Tibial artery (tissue), 4 donors: ENCODE measurements around the gene FASLG.

Source experiments
- DNase-seq, 2 donors: peaks; one replicate each; pipeline ENCODE4 v3.0.0-alpha.2; 2019
- H3K27ac ChIP-seq, 2 donors: fragments of 200-600 bp; sonication (generic) in 1 of 2; 1 replicate in 1 of 2; 2 replicates in 1 of 2; pipeline ENCODE4 v1.5.1; 2018 to 2019; ENCODE audit warnings: mild to moderate bottlenecking in 1 of 2
- H3K27me3 ChIP-seq, 2 donors: fragments of 200-600 bp; sonication (generic) in 1 of 2; one replicate each; pipeline versions ENCODE4 v1.5.1 to v1.6.0; 2016 to 2019
- H3K36me3 ChIP-seq, 3 donors: fragments of 200-600 bp; sonication (generic) in 2 of 3; one replicate each; pipeline ENCODE4 v1.5.1; 2016 to 2019; ENCODE audit warnings: mild to moderate bottlenecking in 2 of 3
- H3K4me1 ChIP-seq, 4 donors: fragments of 200-600 bp; sonication (generic) in 2 of 4; 1 replicate in 3 of 4; 2 replicates in 1 of 4; pipeline ENCODE4 v1.5.1; 2016 to 2019
- H3K4me3 ChIP-seq, 2 donors: fragments of 200-600 bp; sonication (generic) in 1 of 2; 1 replicate in 1 of 2; 2 replicates in 1 of 2; pipeline ENCODE4 v1.5.1; 2018 to 2019; ENCODE audit warnings: mild to moderate bottlenecking in 2 of 2
- H3K9me3 ChIP-seq, 3 donors: fragments of 200-600 bp; sonication (generic) in 1 of 3; one replicate each; pipeline ENCODE4 v1.5.1; 2016 to 2019
- intact Hi-C: fragments of 100-400 bp; cut with DNase I; formaldehyde crosslinking; loops from one replicate; pipeline ENCODE4 v1.15.0; 2023; ENCODE audit warnings: low total_unique reads
- TF ChIP-seq, protein P1 (sequence below), 2 experiments: fragments of 200-600 bp in 1 of 2; fragments of 450-650 bp in 1 of 2; IDR thresholded peaks; one replicate each; pipeline ENCODE4 v1.5.1; 2017 to 2019; ENCODE audit warnings: antibody characterized with exemption in 2 of 2, mild to moderate bottlenecking in 1 of 2, moderate library complexity in 1 of 2

Gene FASLG

DNA sequence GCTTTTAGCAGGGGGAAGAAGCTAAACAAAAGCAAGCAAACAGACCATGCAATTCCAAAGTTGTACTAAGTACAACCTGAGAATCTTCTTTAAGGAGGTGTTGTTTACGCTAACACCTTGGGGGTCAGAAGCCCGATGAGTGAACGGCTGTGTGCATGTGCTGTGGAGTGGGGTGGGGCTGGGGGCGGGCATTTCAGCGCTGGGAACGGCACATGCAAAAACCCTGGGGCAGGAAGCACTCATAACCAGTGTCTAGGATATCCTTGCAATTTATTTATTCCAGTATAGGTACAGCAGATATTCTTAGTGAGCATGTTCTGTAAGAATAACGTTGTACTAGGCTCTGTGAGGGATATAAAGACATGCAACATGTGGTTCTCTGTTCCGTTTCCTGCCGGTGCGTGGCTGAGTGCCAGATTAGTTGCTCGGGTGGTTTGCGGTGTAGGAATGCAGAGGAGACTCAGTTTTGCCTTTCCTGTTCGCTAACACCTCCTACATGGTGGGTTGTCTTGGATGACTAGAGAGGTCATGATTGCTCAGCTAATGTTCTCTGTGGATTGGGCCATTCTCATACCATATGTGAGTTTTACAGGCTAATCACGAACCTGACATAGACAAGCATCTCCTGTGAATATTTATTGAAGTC is 3.7 kb downstream of the FASLG start:
- TF ChIP-seq, protein P1, sequence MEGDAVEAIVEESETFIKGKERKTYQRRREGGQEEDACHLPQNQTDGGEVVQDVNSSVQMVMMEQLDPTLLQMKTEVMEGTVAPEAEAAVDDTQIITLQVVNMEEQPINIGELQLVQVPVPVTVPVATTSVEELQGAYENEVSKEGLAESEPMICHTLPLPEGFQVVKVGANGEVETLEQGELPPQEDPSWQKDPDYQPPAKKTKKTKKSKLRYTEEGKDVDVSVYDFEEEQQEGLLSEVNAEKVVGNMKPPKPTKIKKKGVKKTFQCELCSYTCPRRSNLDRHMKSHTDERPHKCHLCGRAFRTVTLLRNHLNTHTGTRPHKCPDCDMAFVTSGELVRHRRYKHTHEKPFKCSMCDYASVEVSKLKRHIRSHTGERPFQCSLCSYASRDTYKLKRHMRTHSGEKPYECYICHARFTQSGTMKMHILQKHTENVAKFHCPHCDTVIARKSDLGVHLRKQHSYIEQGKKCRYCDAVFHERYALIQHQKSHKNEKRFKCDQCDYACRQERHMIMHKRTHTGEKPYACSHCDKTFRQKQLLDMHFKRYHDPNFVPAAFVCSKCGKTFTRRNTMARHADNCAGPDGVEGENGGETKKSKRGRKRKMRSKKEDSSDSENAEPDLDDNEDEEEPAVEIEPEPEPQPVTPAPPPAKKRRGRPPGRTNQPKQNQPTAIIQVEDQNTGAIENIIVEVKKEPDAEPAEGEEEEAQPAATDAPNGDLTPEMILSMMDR (IDR thresholded peaks at IDR 0.05) = no peak
- intact Hi-C loops = no loop called here
- Histone ChIP-seq H3K9me3 (no peaks in the 10 kb centered on the region), H3K27ac (no peak overlapping the region), H3K27me3 (no peaks in the 10 kb centered on the region), H3K4me1 (no peaks in the 10 kb centered on the region), H3K4me3 (no peak overlapping the region), H3K36me3 (no peaks in the 10 kb centered on the region)
- peak in 1 of 2 donors; percentile 43 for DNase-seq

DNA sequence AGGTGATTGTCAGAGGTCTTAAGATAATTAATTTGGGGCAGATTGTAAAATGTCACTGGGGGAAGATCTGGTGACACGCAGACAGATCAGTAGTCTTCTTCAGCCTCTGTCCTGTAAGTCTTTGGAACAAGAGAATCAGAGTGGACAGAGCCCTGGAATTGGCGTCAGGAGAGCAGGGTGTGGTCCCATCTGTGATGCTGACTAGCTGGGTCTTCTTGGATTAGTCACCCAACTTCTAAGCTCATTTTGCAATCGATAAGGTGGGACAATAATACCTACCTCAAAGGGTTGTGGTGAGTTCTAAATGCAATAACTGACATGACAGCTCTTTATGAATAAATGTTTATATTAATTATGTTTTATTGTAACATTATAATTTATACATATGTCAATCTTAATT is 4.8 kb downstream of the FASLG start:
- DNase-seq = no peak
- no peak overlapping the region for H3K27ac ChIP-seq
- no peaks in the 10 kb centered on the region for H3K9me3 ChIP-seq
- TF ChIP-seq, protein P1 (IDR thresholded peaks at IDR 0.05) = no peak
- intact Hi-C loops = no loop called here
- H3K36me3 ChIP-seq = no peaks in the 10 kb centered on the region
- H3K27me3 ChIP-seq = no peaks in the 10 kb centered on the region
- no peaks in the 10 kb centered on the region for H3K4me1 ChIP-seq
- no peak overlapping the region for H3K4me3 ChIP-seq

DNA sequence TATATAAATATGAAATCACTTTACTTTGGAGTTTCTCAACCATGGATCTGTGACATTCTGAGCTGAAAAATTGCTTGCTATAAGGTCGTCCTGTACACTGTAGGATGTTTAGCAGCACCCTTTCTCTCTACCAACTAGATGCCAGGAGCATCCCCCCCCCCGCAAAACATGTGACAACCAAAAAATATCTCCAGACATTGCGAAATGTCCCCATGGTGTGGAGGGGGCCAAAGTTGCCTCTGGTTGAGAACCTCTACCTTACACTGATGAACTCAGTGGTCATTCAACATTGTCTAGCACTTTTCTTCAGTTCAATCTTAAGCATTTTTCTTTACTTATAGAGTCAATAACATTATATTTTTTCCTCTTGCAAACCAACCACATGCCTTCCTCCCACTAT is 9.2 kb downstream of the FASLG start:
- intact Hi-C loops = no loop called here
- no peak for DNase-seq
- Histone ChIP-seq H3K27me3 (no peaks in the 10 kb centered on the region), H3K36me3 (no peaks in the 10 kb centered on the region), H3K4me3 (no peak overlapping the region), H3K27ac (no peak overlapping the region), H3K9me3 (no peaks in the 10 kb centered on the region), H3K4me1 (no peaks in the 10 kb centered on the region)
- TF ChIP-seq, protein P1 (IDR thresholded peaks at IDR 0.05) = no peak

DNA sequence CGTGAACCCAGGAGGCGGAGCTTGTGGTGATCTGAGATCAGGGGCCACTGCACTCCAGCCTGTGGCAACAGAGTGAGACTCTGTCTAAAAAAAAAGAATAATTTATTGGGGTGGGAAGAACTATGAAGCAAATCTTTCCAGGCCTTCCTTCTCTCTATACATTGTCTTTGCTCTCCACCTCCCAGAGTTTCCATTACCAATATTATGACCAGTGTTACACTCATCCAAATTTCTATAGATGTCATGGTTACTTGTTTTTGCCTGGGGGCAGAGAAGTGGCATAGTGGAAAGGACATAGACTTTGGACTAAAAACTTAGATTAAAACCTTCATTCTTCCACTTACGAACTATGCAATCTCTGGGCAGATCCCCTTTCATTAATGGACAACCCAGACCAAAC is 10.1 kb downstream of the FASLG start:
- H3K36me3 ChIP-seq = no peaks in the 10 kb centered on the region
- H3K27ac ChIP-seq = no peak overlapping the region
- H3K27me3 ChIP-seq = no peaks in the 10 kb centered on the region
- H3K9me3 ChIP-seq = no peaks in the 10 kb centered on the region
- TF ChIP-seq, protein P1 (IDR thresholded peaks at IDR 0.05) = no peak
- no peak for DNase-seq
- no peaks in the 10 kb centered on the region for H3K4me1 ChIP-seq
- intact Hi-C loops = no loop called here
- no peak overlapping the region for H3K4me3 ChIP-seq

DNA sequence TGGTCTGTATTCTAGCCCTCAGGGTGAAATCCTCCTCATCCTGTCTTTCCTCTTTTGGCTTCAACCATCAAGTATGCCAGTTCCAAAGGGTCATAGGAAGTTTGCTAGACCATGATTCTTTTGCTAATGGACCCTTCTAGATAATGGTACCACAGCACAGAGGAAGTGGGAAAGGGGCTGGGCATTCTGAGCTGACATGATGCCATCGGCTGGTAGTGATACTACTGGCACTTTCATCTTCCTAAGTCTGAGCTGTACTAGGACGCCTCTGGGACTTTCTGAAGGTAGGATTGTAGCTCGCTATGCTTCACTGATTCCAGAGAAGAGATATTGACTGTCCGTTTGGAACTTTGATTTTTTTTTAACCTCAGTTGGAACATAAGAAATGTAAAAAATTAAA is 11.4 kb downstream of the FASLG start:
- Histone ChIP-seq H3K27ac (no peak overlapping the region), H3K36me3 (no peaks in the 10 kb centered on the region), H3K4me3 (no peak overlapping the region), H3K4me1 (no peaks in the 10 kb centered on the region), H3K27me3 (no peaks in the 10 kb centered on the region), H3K9me3 (no peaks in the 10 kb centered on the region)
- intact Hi-C loops = no loop called here
- no peak for DNase-seq
- TF ChIP-seq, protein P1 (IDR thresholded peaks at IDR 0.05) = no peak

DNA sequence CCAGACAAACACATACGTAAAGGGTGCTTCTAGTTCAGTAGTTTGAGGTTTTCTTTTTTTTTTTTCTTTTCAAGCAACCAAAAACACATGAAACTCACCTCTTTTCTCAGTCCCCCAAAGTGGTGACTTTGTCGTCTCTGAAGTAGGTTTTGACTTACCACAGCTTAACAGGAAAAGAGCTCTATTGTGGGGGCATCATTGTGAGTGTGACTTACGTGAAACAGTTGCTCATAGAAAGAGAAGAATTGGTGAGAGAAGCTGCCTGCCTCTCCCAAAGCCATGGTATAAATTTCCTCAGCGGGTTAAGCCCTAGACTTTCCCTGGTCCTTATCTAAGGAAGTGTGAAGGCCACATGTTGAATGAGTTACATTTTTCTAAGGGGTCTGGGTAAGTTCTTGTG is 11.9 kb downstream of the FASLG start:
- H3K36me3 ChIP-seq = no peaks in the 10 kb centered on the region
- H3K9me3 ChIP-seq = no peaks in the 10 kb centered on the region
- H3K4me3 ChIP-seq = no peak overlapping the region
- no peak for DNase-seq
- TF ChIP-seq, protein P1 (IDR thresholded peaks at IDR 0.05) = no peak
- intact Hi-C loops = no loop called here
- H3K27ac ChIP-seq = no peak overlapping the region
- no peaks in the 10 kb centered on the region for H3K27me3 ChIP-seq
- H3K4me1 ChIP-seq = no peaks in the 10 kb centered on the region
